H9 (cell line): ENCODE data around the gene VOPP1. TPM values are rescaled to one million over a fixed set of nuclear protein-coding genes. Genes with fewer than 3 reads are reported as not detected.
A peak's percentile ranks its signal among the peaks of the same experiment; 100 is the strongest.

ENCODE experiments used
- DNase-seq: peaks from one replicate; pipeline ENCODE4 v3.0.0-alpha.2; 2017
- H2AFZ ChIP-seq: one replicate; pipeline ENCODE4 v1.6.1; 2013; ENCODE audit warnings: mild to moderate bottlenecking, low read length, control low read depth, moderate library complexity
- H2AK5ac ChIP-seq: 2 replicates; pipeline ENCODE4 v1.6.1; 2013; ENCODE audit warnings: low read length, control low read depth, mixed read lengths; ENCODE audit not compliant: insufficient read length
- H2BK120ac ChIP-seq: one replicate; pipeline ENCODE4 v1.6.1; 2013; ENCODE audit warnings: low read depth, mild to moderate bottlenecking, low read length, control low read depth, inconsistent platforms; ENCODE audit not compliant: poor library complexity, severe bottlenecking
- H2BK12ac ChIP-seq: 2 replicates; pipeline ENCODE4 v1.6.1; 2013; ENCODE audit warnings: low read length, control low read depth, mixed read lengths, low read depth; ENCODE audit not compliant: insufficient read length
- H2BK15ac ChIP-seq: 2 replicates; pipeline ENCODE4 v1.6.1; 2013; ENCODE audit warnings: low read depth, low read length, control low read depth
- H2BK20ac ChIP-seq: one replicate; pipeline ENCODE4 v1.6.1; 2013; ENCODE audit warnings: low read depth, mild to moderate bottlenecking, low read length, control low read depth, inconsistent platforms; ENCODE audit not compliant: poor library complexity, severe bottlenecking
- H2BK5ac ChIP-seq: 2 replicates; pipeline ENCODE4 v1.6.1; 2013; ENCODE audit warnings: low read length, control low read depth, mixed read lengths; ENCODE audit not compliant: insufficient read length
- H3K14ac ChIP-seq: 2 replicates; pipeline ENCODE4 v1.6.1; 2013; ENCODE audit warnings: low read length, control low read depth; ENCODE audit not compliant: insufficient read depth
- H3K18ac ChIP-seq: 2 replicates; pipeline ENCODE4 v1.6.1; 2013; ENCODE audit warnings: low read depth, mild to moderate bottlenecking, mixed read lengths, low read length, control low read depth; ENCODE audit not compliant: insufficient read length
- H3K23ac ChIP-seq: 2 replicates; pipeline ENCODE4 v1.6.1; 2013; ENCODE audit warnings: low read length, control low read depth, mixed read lengths, low read depth; ENCODE audit not compliant: insufficient read length
- H3K23me2 ChIP-seq: 2 replicates; pipeline ENCODE4 v1.6.1; 2013; ENCODE audit warnings: low read depth, mild to moderate bottlenecking, mixed read lengths, low read length, control low read depth; ENCODE audit not compliant: insufficient read length, poor library complexity, severe bottlenecking
- H3K27ac ChIP-seq: 2 replicates; pipeline ENCODE4 v1.5.1; 2013; ENCODE audit warnings: low read length, control low read depth, mixed read lengths, low read depth; ENCODE audit not compliant: insufficient read length
- H3K27me3 ChIP-seq: 2 replicates; pipeline ENCODE4 v1.6.1; 2013; ENCODE audit warnings: low read length, control low read depth, inconsistent platforms; ENCODE audit not compliant: insufficient read depth
- H3K4ac ChIP-seq: 2 replicates; pipeline ENCODE4 v1.6.1; 2013; ENCODE audit warnings: low read depth, mild to moderate bottlenecking, control low read depth, inconsistent platforms, low read length, moderate library complexity
- H3K4me1 ChIP-seq: 2 replicates; pipeline ENCODE4 v1.6.1; 2013; ENCODE audit warnings: low read length, control low read depth, inconsistent platforms; ENCODE audit not compliant: insufficient read depth
- H3K4me2 ChIP-seq: 2 replicates; pipeline ENCODE4 v1.6.1; 2013; ENCODE audit warnings: low read length, control low read depth, mixed read lengths; ENCODE audit not compliant: insufficient read length, insufficient read depth
- H3K56ac ChIP-seq: 2 replicates; pipeline ENCODE4 v1.6.1; 2013; ENCODE audit warnings: low read depth, mild to moderate bottlenecking, mixed read lengths, low read length, control low read depth; ENCODE audit not compliant: insufficient read length
- H3K79me1 ChIP-seq: 2 replicates; pipeline ENCODE4 v1.6.1; 2013; ENCODE audit warnings: low read depth, mild to moderate bottlenecking, moderate library complexity, low read length, control low read depth, inconsistent platforms; ENCODE audit not compliant: insufficient read depth, poor library complexity, severe bottlenecking
- H3K79me2 ChIP-seq: 2 replicates; pipeline ENCODE4 v1.6.1; 2013; ENCODE audit warnings: low read length, control low read depth, inconsistent platforms; ENCODE audit not compliant: insufficient read depth
- H3K9ac ChIP-seq: 2 replicates; pipeline ENCODE4 v1.6.1; 2013; ENCODE audit warnings: low read length, control low read depth, mixed read lengths; ENCODE audit not compliant: insufficient read length; ENCODE audit errors: extremely low read depth
- H3K9me3 ChIP-seq: one replicate; pipeline ENCODE4 v1.6.1; 2013; ENCODE audit warnings: low read depth, low read length, inconsistent platforms; ENCODE audit not compliant: control insufficient read depth
- H3T11ph ChIP-seq: one replicate; pipeline ENCODE4 v1.6.1; 2013; ENCODE audit warnings: mild to moderate bottlenecking, low read length, control low read depth, inconsistent platforms
- H4K20me1 ChIP-seq: one replicate; pipeline ENCODE4 v1.6.1; 2013; ENCODE audit not compliant: control insufficient read depth, insufficient read length, insufficient read depth
- H4K5ac ChIP-seq: 2 replicates; pipeline ENCODE4 v1.6.1; 2013; ENCODE audit warnings: low read depth, mild to moderate bottlenecking, mixed read lengths, low read length, control low read depth; ENCODE audit not compliant: insufficient read length
- H4K8ac ChIP-seq: replicated peaks from 2 replicates; pipeline ENCODE4 v1.6.1; 2013; ENCODE audit warnings: low read length, control low read depth, mixed read lengths, low read depth; ENCODE audit not compliant: insufficient read length
- H4K91ac ChIP-seq: 2 replicates; pipeline ENCODE4 v1.6.1; 2013; ENCODE audit warnings: low read depth, mild to moderate bottlenecking, moderate library complexity, mixed read lengths, low read length, control low read depth; ENCODE audit not compliant: insufficient read length
- H3K27ac Mint-ChIP-seq, 3 experiments: 2 replicates in 2 of 3; 3 replicates in 1 of 3; pipeline ENCODE4 v1.8.0; 2020 to 2021; ENCODE audit warnings: mixed read lengths in 3 of 3, mild to moderate bottlenecking in 1 of 3, moderate library complexity in 1 of 3
- H3K27me3 Mint-ChIP-seq: 2 replicates; pipeline ENCODE4 v1.8.0; 2021; ENCODE audit warnings: low read depth, mild to moderate bottlenecking, moderate library complexity, mixed read lengths
- H3K36me3 Mint-ChIP-seq, 3 experiments: 2 replicates in 2 of 3; 3 replicates in 1 of 3; pipeline ENCODE4 v1.8.0; 2020 to 2021; ENCODE audit warnings: low read depth in 3 of 3, mixed read lengths in 3 of 3; ENCODE audit not compliant: insufficient read depth in 1 of 3
- H3K4me1 Mint-ChIP-seq, 2 experiments: 2 replicates each; pipeline ENCODE4 v1.8.0; 2020; ENCODE audit warnings: mixed read lengths in 2 of 2
- H3K4me3 Mint-ChIP-seq, 2 experiments: 2 replicates in 1 of 2; 3 replicates in 1 of 2; pipeline ENCODE4 v1.8.0; 2020 to 2021; ENCODE audit warnings: mild to moderate bottlenecking in 2 of 2, mixed read lengths in 2 of 2, moderate library complexity in 1 of 2
- H3K9me3 Mint-ChIP-seq, 2 experiments: 2 replicates in 1 of 2; 3 replicates in 1 of 2; pipeline ENCODE4 v1.8.0; 2020; ENCODE audit warnings: mild to moderate bottlenecking in 2 of 2, mixed read lengths in 2 of 2, moderate library complexity in 1 of 2
- WGBS: extraction: QIAGEN DNeasy Blood & Tissue Kit; methylation state at CpG from one replicate; pipeline ENCODE4 v1.1.7; 2013; ENCODE audit warnings: missing lambda C conversion rate, low lambda C conversion rate, mixed read lengths; ENCODE audit not compliant: insufficient read length; ENCODE audit errors: extremely low coverage; 5-methylcytosine and 5-hydroxymethylcytosine counted together
- total RNA-seq: library from RNA; stranded (reverse); gene quantifications from 2 replicates; pipeline ENCODE4 v1.2.1, GENCODE V29; 2021
- TF ChIP-seq, protein P1 (sequence below): fragments of 200-600 bp; sonication (generic); conservative IDR thresholded peaks from 3 replicates; pipeline ENCODE4 v1.8.0; 2021; ENCODE audit warnings: antibody characterized with exemption, mild to moderate bottlenecking

The VOPP1 gene
- total RNA-seq, 1 experiment from 2014 or later = 55.7 TPM

DNA sequence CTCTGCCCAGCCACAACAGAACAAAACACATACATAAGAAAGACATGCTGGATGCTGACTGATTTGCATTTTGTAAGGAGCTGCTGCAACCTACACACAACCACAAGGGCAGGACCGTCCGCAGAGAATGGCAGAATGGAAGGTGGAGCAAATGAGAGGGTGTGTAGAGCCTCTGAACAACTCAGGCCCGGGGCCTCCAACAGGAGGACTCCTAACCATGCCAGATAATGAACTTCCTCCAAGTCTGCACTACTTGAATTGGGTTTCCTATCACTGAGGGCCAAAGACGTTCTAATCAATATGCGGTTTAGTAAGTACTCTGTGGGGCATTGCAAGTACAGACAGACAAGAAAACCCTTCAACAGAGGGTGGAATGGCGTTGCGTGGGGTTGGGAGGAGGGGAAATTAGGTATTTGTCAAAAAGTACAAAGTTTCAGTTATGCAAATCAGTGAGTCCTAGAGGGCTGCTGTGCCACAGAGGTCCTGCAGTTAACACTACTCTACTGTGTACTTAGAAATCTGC lies 14.6 kb downstream of the VOPP1 start:
- peaks cover 78 to 79% of the 10 kb centered on the region in 2 experiments for H3K4me1 Mint-ChIP-seq
- no peak overlapping the region for H3K4ac ChIP-seq
- no peak overlapping the region for H4K91ac ChIP-seq
- no peak overlapping the region for H2BK15ac ChIP-seq
- TF ChIP-seq, protein P1, sequence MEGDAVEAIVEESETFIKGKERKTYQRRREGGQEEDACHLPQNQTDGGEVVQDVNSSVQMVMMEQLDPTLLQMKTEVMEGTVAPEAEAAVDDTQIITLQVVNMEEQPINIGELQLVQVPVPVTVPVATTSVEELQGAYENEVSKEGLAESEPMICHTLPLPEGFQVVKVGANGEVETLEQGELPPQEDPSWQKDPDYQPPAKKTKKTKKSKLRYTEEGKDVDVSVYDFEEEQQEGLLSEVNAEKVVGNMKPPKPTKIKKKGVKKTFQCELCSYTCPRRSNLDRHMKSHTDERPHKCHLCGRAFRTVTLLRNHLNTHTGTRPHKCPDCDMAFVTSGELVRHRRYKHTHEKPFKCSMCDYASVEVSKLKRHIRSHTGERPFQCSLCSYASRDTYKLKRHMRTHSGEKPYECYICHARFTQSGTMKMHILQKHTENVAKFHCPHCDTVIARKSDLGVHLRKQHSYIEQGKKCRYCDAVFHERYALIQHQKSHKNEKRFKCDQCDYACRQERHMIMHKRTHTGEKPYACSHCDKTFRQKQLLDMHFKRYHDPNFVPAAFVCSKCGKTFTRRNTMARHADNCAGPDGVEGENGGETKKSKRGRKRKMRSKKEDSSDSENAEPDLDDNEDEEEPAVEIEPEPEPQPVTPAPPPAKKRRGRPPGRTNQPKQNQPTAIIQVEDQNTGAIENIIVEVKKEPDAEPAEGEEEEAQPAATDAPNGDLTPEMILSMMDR = peak; percentile 26; the same call in 2 of the 3 replicates
- no peak overlapping the region for H2BK120ac ChIP-seq
- H3K9ac ChIP-seq = no peak overlapping the region
- peak; percentile 72 for DNase-seq
- peaks cover 28% of the 10 kb centered on the region; the same call in 1 of the 2 replicates for H3K79me2 ChIP-seq
- WGBS = no CpG with 5 or more reads among the region's 7 CpGs
- H3K14ac ChIP-seq = no peak overlapping the region
- no peaks in the 10 kb centered on the region for H3K23me2 ChIP-seq
- H3K4me1 ChIP-seq = peaks cover 27% of the 10 kb centered on the region; the same call in 1 of the 2 replicates
- H4K20me1 ChIP-seq = no peaks in the 10 kb centered on the region
- no peak overlapping the region for H3K27ac ChIP-seq
- H3K18ac ChIP-seq = no peak overlapping the region
- no peak overlapping the region for H2BK12ac ChIP-seq
- peak overlapping the region; percentile 24 to 60; a peak in 3 of 5 replicates for H3K4me3 Mint-ChIP-seq
- no peaks in the 10 kb centered on the region; a peak in 1 of 5 replicates for H3K9me3 Mint-ChIP-seq
- no peaks in the 10 kb centered on the region for H3K27me3 ChIP-seq
- H3K27me3 Mint-ChIP-seq = no peaks in the 10 kb centered on the region; the same call in 1 of the 2 replicates
- peak overlapping the region; percentile 73 to 79 (median 78) for H3K27ac Mint-ChIP-seq
- no peaks in the 10 kb centered on the region for H3K79me1 ChIP-seq
- no peak overlapping the region for H2AK5ac ChIP-seq
- H3K23ac ChIP-seq = no peak overlapping the region
- no peak overlapping the region for H4K5ac ChIP-seq
- H4K8ac ChIP-seq = no peak overlapping the region
- H3K9me3 ChIP-seq = no peaks in the 10 kb centered on the region
- peaks cover 5 to 8% (median 7%) of the 10 kb centered on the region in 3 experiments; a peak in 5 of 7 replicates for H3K36me3 Mint-ChIP-seq
- no peak overlapping the region for H2AFZ ChIP-seq
- no peak overlapping the region for H3T11ph ChIP-seq
- H2BK20ac ChIP-seq = no peak overlapping the region
- no peak overlapping the region for H2BK5ac ChIP-seq
- peak overlapping the region; percentile 23 for H3K4me2 ChIP-seq
- no peak overlapping the region for H3K56ac ChIP-seq
